GM23338 (cell line): Measurements from ENCODE around the gene SYP. TPM values are rescaled to one million over a fixed set of nuclear protein-coding genes. Genes with fewer than 3 reads are reported as not detected.
"Not testable (repeated sequence)": the region's sequence is repeated elsewhere in the genome, so short reads cannot be mapped to it uniquely, and the experiment has no call there.

Experiments
- ATAC-seq: fragments of 200-7000 bp; cut with Tn5 transposase; 3 replicates; pipeline ENCODE4 v1.9.1; 2020
- DNase-seq: peaks from one replicate; pipeline ENCODE4 v3.0.0-alpha.2; 2015; ENCODE audit warnings: low spot score
- H2AFZ ChIP-seq: fragments of 200-600 bp; sonication (generic); 2 replicates; pipeline ENCODE4 v1.8.0; 2016; ENCODE audit warnings: antibody characterized with exemption, mild to moderate bottlenecking, moderate library complexity
- H3F3A ChIP-seq: fragments of 200-600 bp; sonication (generic); replicated peaks from 2 replicates; pipeline ENCODE4 v1.8.0; 2017; ENCODE audit warnings: antibody characterized with exemption, mixed run types, low read depth
- H3K27ac ChIP-seq: fragments of 200-600 bp; sonication (generic); 2 replicates; pipeline ENCODE4 v1.6.1; 2016; ENCODE audit warnings: low read depth
- H3K27me3 ChIP-seq: fragments of 200-600 bp; sonication (generic); 2 replicates; pipeline ENCODE4 v1.8.0; 2016; ENCODE audit warnings: mild to moderate bottlenecking, mixed run types, moderate library complexity; ENCODE audit not compliant: insufficient read depth
- H3K36me3 ChIP-seq: fragments of 200-600 bp; sonication (generic); 2 replicates; pipeline ENCODE4 v1.8.0; 2016; ENCODE audit warnings: mild to moderate bottlenecking; ENCODE audit not compliant: insufficient read depth
- H3K4me1 ChIP-seq: fragments of 200-600 bp; sonication (generic); 2 replicates; pipeline ENCODE4 v1.8.0; 2016; ENCODE audit warnings: mild to moderate bottlenecking, moderate library complexity; ENCODE audit not compliant: insufficient read depth
- H3K4me2 ChIP-seq: fragments of 200-600 bp; sonication (generic); 2 replicates; pipeline ENCODE4 v1.7.1; 2017; ENCODE audit warnings: mixed run types
- H3K4me3 ChIP-seq: fragments of 200-600 bp; sonication (generic); 2 replicates; pipeline ENCODE4 v1.6.1; 2016; ENCODE audit warnings: mixed run types
- H3K79me2 ChIP-seq: fragments of 200-600 bp; sonication (generic); replicated peaks from 2 replicates; pipeline ENCODE4 v1.8.0; 2017; ENCODE audit warnings: mild to moderate bottlenecking; ENCODE audit not compliant: insufficient read depth
- H3K9me2 ChIP-seq: fragments of 200-600 bp; sonication (generic); 2 replicates; pipeline ENCODE4 v1.8.0; 2017; ENCODE audit not compliant: insufficient read depth
- H4K20me1 ChIP-seq: fragments of 200-600 bp; sonication (generic); replicated peaks from 2 replicates; pipeline ENCODE4 v1.8.0; 2017; ENCODE audit warnings: mild to moderate bottlenecking; ENCODE audit not compliant: insufficient read depth
- H3K27ac Mint-ChIP-seq: 2 replicates; pipeline ENCODE4 v1.8.0; 2020; ENCODE audit warnings: inconsistent platforms, mild to moderate bottlenecking, moderate library complexity, mixed read lengths
- H3K27me3 Mint-ChIP-seq: 3 replicates; pipeline ENCODE4 v1.8.0; 2022; ENCODE audit warnings: low read depth, mild to moderate bottlenecking, moderate library complexity, mixed read lengths, inconsistent platforms; ENCODE audit not compliant: insufficient read depth, poor library complexity
- H3K36me3 Mint-ChIP-seq: 3 replicates; pipeline ENCODE4 v1.8.0; 2021; ENCODE audit warnings: low read depth, mild to moderate bottlenecking, inconsistent platforms, moderate library complexity, mixed read lengths
- H3K4me1 Mint-ChIP-seq: 3 replicates; pipeline ENCODE4 v1.8.0; 2020; ENCODE audit warnings: mild to moderate bottlenecking, inconsistent platforms, mixed read lengths
- H3K4me3 Mint-ChIP-seq: 3 replicates; pipeline ENCODE4 v1.8.0; 2021; ENCODE audit warnings: moderate library complexity, mild to moderate bottlenecking, inconsistent platforms, mixed read lengths
- H3K9me3 Mint-ChIP-seq: 3 replicates; pipeline ENCODE4 v1.8.0; 2020; ENCODE audit warnings: moderate library complexity, mild to moderate bottlenecking, inconsistent platforms, mixed read lengths
- EZH2phosphoT487 ChIP-seq: fragments of 200-600 bp; sonication (generic); IDR thresholded peaks from one replicate; pipeline ENCODE4 v1.8.1; 2018; ENCODE audit warnings: antibody characterized with exemption; ENCODE audit not compliant: unreplicated experiment
- JUNB ChIP-seq: IDR thresholded peaks from one replicate; pipeline ENCODE4 v1.6.1; 2016; ENCODE audit warnings: antibody characterized with exemption; ENCODE audit not compliant: unreplicated experiment
- NANOG ChIP-seq: IDR thresholded peaks from 2 replicates; pipeline ENCODE4 v1.6.1; 2016; ENCODE audit warnings: antibody characterized with exemption, borderline replicate concordance
- POLR2AphosphoS5 ChIP-seq: IDR thresholded peaks from 2 replicates; pipeline ENCODE4 v1.6.1; 2016; ENCODE audit warnings: antibody characterized with exemption, low read depth
- ZNF114 ChIP-seq: fragments of 250-450 bp; sonication (Bioruptor Pico); IDR thresholded peaks from 2 replicates; pipeline ENCODE4 v1.5.0; 2020; ENCODE audit warnings: mild to moderate bottlenecking, moderate library complexity
- ZNF331 ChIP-seq: fragments of 250-450 bp; sonication (Bioruptor Pico); IDR thresholded peaks from 2 replicates; pipeline ENCODE4 v1.5.0; 2020; ENCODE audit warnings: low read depth, mild to moderate bottlenecking, moderate library complexity
- polyA plus RNA-seq: library from polyadenylated mRNA; unstranded; fragments of >200 nt; fragmentation: Nextera tagmentation; extraction: Ambion mirVana; gene quantifications from 2 replicates; pipeline ENCODE4 v1.2.1, GENCODE V29; 2016
- total RNA-seq: library from RNA; depleted of rRNA; stranded (reverse); fragments of >200 nt; shearing (Covaris generic); gene quantifications from 2 replicates; pipeline ENCODE4 v1.2.3, GENCODE V29; 2014
- TF ChIP-seq, protein P1 (sequence below): IDR thresholded peaks from one replicate; pipeline ENCODE4 v1.6.1; 2018; ENCODE audit warnings: antibody characterized with exemption; ENCODE audit not compliant: unreplicated experiment
- TF ChIP-seq, protein P2 (sequence below): IDR thresholded peaks from 2 replicates; pipeline ENCODE4 v1.6.1; 2016; ENCODE audit warnings: antibody characterized with exemption
- TF ChIP-seq, protein P3 (sequence below), 2 experiments: fragments of 200-600 bp in 1 of 2; sonication (generic) in 1 of 2; conservative IDR thresholded peaks; 2 replicates each; pipeline versions ENCODE4 v1.5.1 to v1.6.1; 2016 to 2017; ENCODE audit warnings: antibody characterized with exemption in 2 of 2, low read depth in 2 of 2, mild to moderate bottlenecking in 2 of 2, moderate library complexity in 1 of 2

The SYP gene
- total and polyA plus RNA-seq, 2 experiments from 2014 or later = 3.7 to 9.1 TPM

DNA sequence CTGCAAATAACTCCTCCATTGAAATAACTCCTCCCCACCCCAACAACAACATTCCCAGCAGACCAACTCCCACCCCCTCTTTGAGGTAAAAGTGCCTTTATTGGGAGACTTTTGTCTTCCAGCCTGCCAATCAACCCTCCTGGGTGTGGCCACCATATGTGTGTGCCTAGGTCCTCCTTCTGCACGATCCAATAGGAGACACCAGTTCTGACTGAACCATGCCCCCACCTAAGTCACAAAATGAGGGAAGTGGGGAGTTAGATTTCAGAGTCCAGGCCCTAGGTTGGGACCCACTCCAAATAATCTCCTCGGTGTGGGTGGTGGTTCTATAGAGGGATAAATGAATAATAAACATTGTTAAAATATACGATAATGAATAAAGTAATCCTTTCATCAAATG lies 25.3 kb downstream of the SYP start (continued):
- no peak for TF ChIP-seq ZNF114 (CRISPR knock-in tag)
- no peak for TF ChIP-seq JUNB
- TF ChIP-seq, protein P1, sequence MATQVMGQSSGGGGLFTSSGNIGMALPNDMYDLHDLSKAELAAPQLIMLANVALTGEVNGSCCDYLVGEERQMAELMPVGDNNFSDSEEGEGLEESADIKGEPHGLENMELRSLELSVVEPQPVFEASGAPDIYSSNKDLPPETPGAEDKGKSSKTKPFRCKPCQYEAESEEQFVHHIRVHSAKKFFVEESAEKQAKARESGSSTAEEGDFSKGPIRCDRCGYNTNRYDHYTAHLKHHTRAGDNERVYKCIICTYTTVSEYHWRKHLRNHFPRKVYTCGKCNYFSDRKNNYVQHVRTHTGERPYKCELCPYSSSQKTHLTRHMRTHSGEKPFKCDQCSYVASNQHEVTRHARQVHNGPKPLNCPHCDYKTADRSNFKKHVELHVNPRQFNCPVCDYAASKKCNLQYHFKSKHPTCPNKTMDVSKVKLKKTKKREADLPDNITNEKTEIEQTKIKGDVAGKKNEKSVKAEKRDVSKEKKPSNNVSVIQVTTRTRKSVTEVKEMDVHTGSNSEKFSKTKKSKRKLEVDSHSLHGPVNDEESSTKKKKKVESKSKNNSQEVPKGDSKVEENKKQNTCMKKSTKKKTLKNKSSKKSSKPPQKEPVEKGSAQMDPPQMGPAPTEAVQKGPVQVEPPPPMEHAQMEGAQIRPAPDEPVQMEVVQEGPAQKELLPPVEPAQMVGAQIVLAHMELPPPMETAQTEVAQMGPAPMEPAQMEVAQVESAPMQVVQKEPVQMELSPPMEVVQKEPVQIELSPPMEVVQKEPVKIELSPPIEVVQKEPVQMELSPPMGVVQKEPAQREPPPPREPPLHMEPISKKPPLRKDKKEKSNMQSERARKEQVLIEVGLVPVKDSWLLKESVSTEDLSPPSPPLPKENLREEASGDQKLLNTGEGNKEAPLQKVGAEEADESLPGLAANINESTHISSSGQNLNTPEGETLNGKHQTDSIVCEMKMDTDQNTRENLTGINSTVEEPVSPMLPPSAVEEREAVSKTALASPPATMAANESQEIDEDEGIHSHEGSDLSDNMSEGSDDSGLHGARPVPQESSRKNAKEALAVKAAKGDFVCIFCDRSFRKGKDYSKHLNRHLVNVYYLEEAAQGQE = no peak

DNA sequence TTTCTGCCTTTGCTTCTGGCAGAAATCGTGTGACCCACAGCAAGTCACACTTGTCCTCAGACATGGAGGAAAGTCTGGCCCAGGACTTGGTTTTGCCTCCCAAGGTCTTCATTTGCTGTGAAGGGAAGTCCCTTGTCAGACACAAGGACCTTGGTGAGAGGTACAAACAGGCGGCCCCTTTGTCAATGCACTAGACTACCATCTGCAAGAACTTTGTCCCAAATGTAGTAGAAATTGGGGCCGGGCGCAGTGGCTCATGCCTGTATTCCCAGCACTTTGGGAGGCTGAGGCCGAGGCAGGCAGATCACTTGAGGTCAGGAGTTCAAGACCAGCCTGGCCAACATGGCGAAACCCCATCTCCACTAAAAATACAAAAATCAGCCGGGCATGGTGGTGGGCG lies 26.4 kb downstream of the SYP start:
- not testable (repeated sequence) for ATAC-seq, H3K9me2 ChIP-seq, DNase-seq, H3K9me3 Mint-ChIP-seq, H4K20me1 ChIP-seq, H3K79me2 ChIP-seq, H3K4me2 ChIP-seq, H2AFZ ChIP-seq, H3K27ac Mint-ChIP-seq, H3K36me3 ChIP-seq, H3K27ac ChIP-seq, H3K4me3 Mint-ChIP-seq, H3K4me1 ChIP-seq, H3F3A ChIP-seq, H3K4me3 ChIP-seq
- H3K36me3 Mint-ChIP-seq = peaks cover 15% of the 10 kb centered on the region; the same call in 1 of the 3 replicates
- peaks cover 41% of the 10 kb centered on the region for H3K27me3 ChIP-seq
- H3K27me3 Mint-ChIP-seq = peaks cover 17% of the 10 kb centered on the region
- H3K4me1 Mint-ChIP-seq = peaks cover 14% of the 10 kb centered on the region

DNA sequence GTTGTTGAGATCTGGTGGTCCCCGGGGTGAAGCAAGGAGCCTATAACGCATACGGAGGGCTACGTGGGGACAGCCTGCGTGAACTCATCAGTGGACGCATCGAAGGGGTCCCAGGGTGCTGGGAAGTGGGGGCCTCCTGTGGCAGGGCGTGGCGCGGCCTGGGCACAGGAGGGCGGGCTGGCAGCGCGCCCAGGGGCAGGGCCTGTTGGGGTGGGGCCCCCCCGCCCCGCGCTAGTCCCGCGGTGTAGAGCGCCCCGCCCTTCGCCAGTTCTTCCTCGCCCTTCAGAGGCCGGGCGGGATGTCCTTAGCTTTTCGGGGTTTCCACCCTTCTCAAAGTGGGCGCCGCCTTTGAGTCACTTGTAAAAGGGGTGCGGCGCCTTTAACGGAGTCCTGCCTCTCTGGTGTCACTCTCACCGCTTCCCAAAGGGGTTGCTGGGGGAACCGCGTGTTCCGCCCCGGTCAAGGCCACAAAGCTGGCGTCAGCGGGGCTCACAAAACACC lies 27.7 kb downstream of the SYP start:
- peak overlapping the region; percentile 82 for H3K4me2 ChIP-seq
- no peaks in the 10 kb centered on the region; the same call in 2 of the 3 replicates for H3K9me3 Mint-ChIP-seq
- H3K36me3 ChIP-seq = no peaks in the 10 kb centered on the region
- no peaks in the 10 kb centered on the region for H4K20me1 ChIP-seq
- peaks cover 19% of the 10 kb centered on the region for H3K27me3 Mint-ChIP-seq
- H3K79me2 ChIP-seq = no peaks in the 10 kb centered on the region
- peaks cover 50% of the 10 kb centered on the region for H3K27me3 ChIP-seq
- peaks cover 11% of the 10 kb centered on the region; the same call in 1 of the 3 replicates for H3K36me3 Mint-ChIP-seq
- H3K27ac Mint-ChIP-seq = no peak overlapping the region
- DNase-seq (peak; percentile 57), ATAC-seq (peak; percentile 56)
- H3K9me2 ChIP-seq = no peaks in the 10 kb centered on the region
- peak overlapping the region; percentile 72 for H3K4me3 Mint-ChIP-seq
- H3K4me1 ChIP-seq = no peaks in the 10 kb centered on the region; the same call in 1 of the 2 replicates
- peak overlapping the region; percentile 59 for H3K4me3 ChIP-seq
- peaks cover 20% of the 10 kb centered on the region for H3K4me1 Mint-ChIP-seq
- H2AFZ ChIP-seq = peak overlapping the region; percentile 59; the same call in 1 of the 2 replicates
- H3K27ac ChIP-seq = no peak overlapping the region
- H3F3A ChIP-seq = no peaks in the 10 kb centered on the region
- TF ChIP-seq, protein P2, sequence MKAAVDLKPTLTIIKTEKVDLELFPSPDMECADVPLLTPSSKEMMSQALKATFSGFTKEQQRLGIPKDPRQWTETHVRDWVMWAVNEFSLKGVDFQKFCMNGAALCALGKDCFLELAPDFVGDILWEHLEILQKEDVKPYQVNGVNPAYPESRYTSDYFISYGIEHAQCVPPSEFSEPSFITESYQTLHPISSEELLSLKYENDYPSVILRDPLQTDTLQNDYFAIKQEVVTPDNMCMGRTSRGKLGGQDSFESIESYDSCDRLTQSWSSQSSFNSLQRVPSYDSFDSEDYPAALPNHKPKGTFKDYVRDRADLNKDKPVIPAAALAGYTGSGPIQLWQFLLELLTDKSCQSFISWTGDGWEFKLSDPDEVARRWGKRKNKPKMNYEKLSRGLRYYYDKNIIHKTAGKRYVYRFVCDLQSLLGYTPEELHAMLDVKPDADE = no peak
- TF ChIP-seq EZH2phosphoT487 = no peak
- TF ChIP-seq NANOG = no peak
- no peak for TF ChIP-seq POLR2AphosphoS5
- no peak for TF ChIP-seq ZNF331 (CRISPR knock-in tag)
- TF ChIP-seq, protein P3, sequence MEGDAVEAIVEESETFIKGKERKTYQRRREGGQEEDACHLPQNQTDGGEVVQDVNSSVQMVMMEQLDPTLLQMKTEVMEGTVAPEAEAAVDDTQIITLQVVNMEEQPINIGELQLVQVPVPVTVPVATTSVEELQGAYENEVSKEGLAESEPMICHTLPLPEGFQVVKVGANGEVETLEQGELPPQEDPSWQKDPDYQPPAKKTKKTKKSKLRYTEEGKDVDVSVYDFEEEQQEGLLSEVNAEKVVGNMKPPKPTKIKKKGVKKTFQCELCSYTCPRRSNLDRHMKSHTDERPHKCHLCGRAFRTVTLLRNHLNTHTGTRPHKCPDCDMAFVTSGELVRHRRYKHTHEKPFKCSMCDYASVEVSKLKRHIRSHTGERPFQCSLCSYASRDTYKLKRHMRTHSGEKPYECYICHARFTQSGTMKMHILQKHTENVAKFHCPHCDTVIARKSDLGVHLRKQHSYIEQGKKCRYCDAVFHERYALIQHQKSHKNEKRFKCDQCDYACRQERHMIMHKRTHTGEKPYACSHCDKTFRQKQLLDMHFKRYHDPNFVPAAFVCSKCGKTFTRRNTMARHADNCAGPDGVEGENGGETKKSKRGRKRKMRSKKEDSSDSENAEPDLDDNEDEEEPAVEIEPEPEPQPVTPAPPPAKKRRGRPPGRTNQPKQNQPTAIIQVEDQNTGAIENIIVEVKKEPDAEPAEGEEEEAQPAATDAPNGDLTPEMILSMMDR (conservative IDR thresholded peaks at IDR 0.05; ENCODE audit: low read depth in 2 of 2) = no peak
- TF ChIP-seq, protein P1 = no peak
